Caco-2 (cell line): Measurements from ENCODE around the gene HSPB6. TPM values are rescaled to one million over a fixed set of nuclear protein-coding genes. Genes with fewer than 3 reads are reported as not detected.
A peak's percentile ranks its signal among the peaks of the same experiment; 100 is the strongest.

Source experiments
- Bru-seq: library from RNA; stranded (reverse); fragments of 400-500 nt; gene quantifications from one replicate; lab custom pipeline; 2021; lab: Mats Ljungman, UMichigan
- BruChase-seq, 2 experiments: library from RNA; stranded (reverse); fragments of 400-500 nt; gene quantifications; one replicate each; lab custom pipeline; 2021; lab: Mats Ljungman, UMichigan
- BruUV-seq: library from RNA; stranded (reverse); fragments of 400-500 nt; replicated peaks from 2 replicates; lab custom pipeline; 2021; lab: Mats Ljungman, UMichigan
- CTCF ChIA-PET: fragments of 300-600 bp; sonication (Branson Sonifier 250); formaldehyde crosslinking; loops from one replicate; lab custom pipeline; 2022; ENCODE audit warnings: antibody characterized with exemption; lab: Charles Lee
- POLR2A ChIA-PET: fragments of 300-600 bp; sonication (Branson Sonifier 250); formaldehyde crosslinking; loops from one replicate; lab custom pipeline; 2022; ENCODE audit warnings: antibody characterized with exemption; lab: Charles Lee
- DNase-seq, 2 experiments: peaks; one replicate each; pipeline versions ENCODE4 v3.0.0 to v3.0.0-alpha.2; 2020 to 2022
- H3K27me3 ChIP-seq: replicated peaks from 2 replicates; pipeline ENCODE4 v1.6.0; 2011; ENCODE audit warnings: low read length; ENCODE audit not compliant: control insufficient read depth, insufficient read depth
- H3K36me3 ChIP-seq: 2 replicates; pipeline ENCODE4 v1.5.1; 2011; ENCODE audit warnings: low read length; ENCODE audit not compliant: control insufficient read depth, insufficient read depth
- H3K4me1 ChIP-seq: fragments of 250-450 bp; sonication (Bioruptor Pico); 2 replicates; pipeline ENCODE4 v1.5.1; 2020; ENCODE audit warnings: mild to moderate bottlenecking
- H3K4me3 ChIP-seq: 2 replicates; pipeline ENCODE4 v1.5.1; 2011; ENCODE audit warnings: low read depth, mild to moderate bottlenecking, control low read depth, low read length
- H3K9me3 ChIP-seq: fragments of 250-450 bp; sonication (Bioruptor Pico); 2 replicates; pipeline ENCODE4 v1.5.1; 2020; ENCODE audit warnings: mild to moderate bottlenecking, moderate library complexity
- H3K27ac Mint-ChIP-seq: one replicate; pipeline ENCODE4 v1.8.0; 2022; ENCODE audit warnings: mixed read lengths; ENCODE audit not compliant: unreplicated experiment
- H3K27me3 Mint-ChIP-seq: one replicate; pipeline ENCODE4 v1.8.0; 2022; ENCODE audit warnings: mixed read lengths; ENCODE audit not compliant: insufficient read depth, unreplicated experiment
- H3K36me3 Mint-ChIP-seq: one replicate; pipeline ENCODE4 v1.8.0; 2022; ENCODE audit warnings: mild to moderate bottlenecking, mixed read lengths; ENCODE audit not compliant: insufficient read depth, unreplicated experiment
- H3K4me1 Mint-ChIP-seq: one replicate; pipeline ENCODE4 v1.8.0; 2022; ENCODE audit warnings: low read depth, mixed read lengths; ENCODE audit not compliant: unreplicated experiment
- H3K4me3 Mint-ChIP-seq: one replicate; pipeline ENCODE4 v1.8.0; 2022; ENCODE audit warnings: mild to moderate bottlenecking, moderate library complexity, mixed read lengths; ENCODE audit not compliant: unreplicated experiment
- H3K9me3 Mint-ChIP-seq: one replicate; pipeline ENCODE4 v1.8.0; 2022; ENCODE audit warnings: mixed read lengths; ENCODE audit not compliant: unreplicated experiment
- intact Hi-C: fragments of 100-400 bp; cut with micrococcal nuclease; formaldehyde crosslinking; loops from one replicate; pipeline ENCODE4 v1.10.0; 2022; ENCODE audit not compliant: unreplicated experiment
- long read RNA-seq: library from polyadenylated mRNA; stranded (forward); transcript quantifications from one replicate; pipeline ENCODE4 v2.0.0, GENCODE V29; 2022
- total RNA-seq: library from RNA; stranded (reverse); gene quantifications from 2 replicates; pipeline ENCODE4 v1.2.3, GENCODE V29; 2022
- TF ChIP-seq, protein P1 (sequence below), 2 experiments: fragments of 200-600 bp in 1 of 2; IDR thresholded peaks; 1 replicate in 1 of 2; 2 replicates in 1 of 2; pipeline versions ENCODE4 v1.5.1 to v1.8.0; 2011 to 2022; ENCODE audit warnings: antibody characterized with exemption in 1 of 2, control low read depth in 1 of 2, inconsistent platforms in 1 of 2, low read depth in 1 of 2, low read length in 1 of 2, mild to moderate bottlenecking in 1 of 2, moderate library complexity in 1 of 2; ENCODE audit not compliant: insufficient read depth in 1 of 2, severe bottlenecking in 1 of 2, unreplicated experiment in 1 of 2

Gene HSPB6, protein sequence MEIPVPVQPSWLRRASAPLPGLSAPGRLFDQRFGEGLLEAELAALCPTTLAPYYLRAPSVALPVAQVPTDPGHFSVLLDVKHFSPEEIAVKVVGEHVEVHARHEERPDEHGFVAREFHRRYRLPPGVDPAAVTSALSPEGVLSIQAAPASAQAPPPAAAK
- total RNA-seq (0.48 and 0.81 TPM in 2 replicates), Bru-seq, nascent RNA (percentile 27 among the genes with signal in this experiment), BruChase-seq, experiment 1, labeled RNA remaining after a 2-hour chase (percentile 17 among the genes with signal in this experiment), BruChase-seq, experiment 2, labeled RNA remaining after a 6-hour chase (percentile 18 among the genes with signal in this experiment)
- long read RNA-seq = 0 reads

DNA sequence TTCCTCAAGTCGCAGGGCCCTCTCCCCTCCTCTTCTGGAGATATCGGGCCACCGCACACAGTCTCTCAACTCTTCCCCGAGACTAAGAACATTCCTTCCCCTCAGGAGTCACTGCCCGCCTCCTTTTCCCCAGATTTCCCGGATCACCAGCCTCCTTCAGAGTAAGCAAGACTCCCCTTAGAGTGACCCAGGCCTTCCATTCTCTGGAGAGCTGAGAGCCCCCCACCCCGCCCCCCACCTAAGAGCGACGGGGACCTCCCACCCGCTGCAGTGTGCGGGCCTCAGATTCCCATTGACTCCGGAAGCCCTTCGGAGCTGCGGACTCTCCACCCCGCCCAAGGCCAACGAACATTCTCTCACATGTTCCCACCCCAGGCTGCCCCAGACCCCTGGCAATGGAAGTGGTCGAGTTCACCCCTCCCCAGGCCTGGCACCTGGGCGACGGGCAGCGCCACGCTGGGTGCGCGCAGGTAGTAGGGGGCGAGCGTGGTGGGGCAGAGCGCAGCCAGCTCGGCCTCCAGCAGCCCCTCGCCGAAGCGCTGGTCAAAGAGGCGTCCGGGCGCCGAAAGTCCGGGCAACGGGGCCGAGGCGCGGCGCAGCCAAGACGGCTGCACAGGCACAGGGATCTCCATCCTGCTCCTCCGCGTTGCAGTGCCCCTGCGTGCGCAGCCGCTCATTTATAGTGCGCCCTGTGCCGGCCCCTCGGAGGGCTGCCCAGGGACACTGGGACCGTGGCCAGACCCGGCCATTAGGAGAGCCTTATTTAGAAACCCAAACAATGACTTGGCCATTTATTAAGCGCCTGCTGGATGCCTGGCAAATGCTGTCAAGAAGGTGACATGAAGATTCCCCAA is at the start of gene HSPB6:
HSPB6 (minus strand) TSS at position 653 of the 854 bp plus-strand sequence; CDS start at position 632, 21 bp downstream.
- H3K36me3 Mint-ChIP-seq = peaks cover 28% of the 10 kb centered on the region
- BruUV-seq = no TSS peak
- Histone ChIP-seq H3K4me3 (peak within 1 kb of the TSS; percentile 68), H3K36me3 (no peaks in the 10 kb centered on the region), H3K4me1 (peaks cover 6% of the 10 kb centered on the region), H3K9me3 (no peaks in the 10 kb centered on the region), H3K27me3 (no peaks in the 10 kb centered on the region)
- H3K4me3 Mint-ChIP-seq = peak within 1 kb of the TSS; percentile 88
- H3K27ac Mint-ChIP-seq = peak within 1 kb of the TSS; percentile 92
- no peak for DNase-seq
- intact Hi-C loops = loop anchor here (2.0 to 5.0 kb wide), 2 partner anchors 109 to 298 kb away; partner anchors contain the start of genes COX6B1, THAP8 and WDR62
- TF ChIP-seq, protein P1, sequence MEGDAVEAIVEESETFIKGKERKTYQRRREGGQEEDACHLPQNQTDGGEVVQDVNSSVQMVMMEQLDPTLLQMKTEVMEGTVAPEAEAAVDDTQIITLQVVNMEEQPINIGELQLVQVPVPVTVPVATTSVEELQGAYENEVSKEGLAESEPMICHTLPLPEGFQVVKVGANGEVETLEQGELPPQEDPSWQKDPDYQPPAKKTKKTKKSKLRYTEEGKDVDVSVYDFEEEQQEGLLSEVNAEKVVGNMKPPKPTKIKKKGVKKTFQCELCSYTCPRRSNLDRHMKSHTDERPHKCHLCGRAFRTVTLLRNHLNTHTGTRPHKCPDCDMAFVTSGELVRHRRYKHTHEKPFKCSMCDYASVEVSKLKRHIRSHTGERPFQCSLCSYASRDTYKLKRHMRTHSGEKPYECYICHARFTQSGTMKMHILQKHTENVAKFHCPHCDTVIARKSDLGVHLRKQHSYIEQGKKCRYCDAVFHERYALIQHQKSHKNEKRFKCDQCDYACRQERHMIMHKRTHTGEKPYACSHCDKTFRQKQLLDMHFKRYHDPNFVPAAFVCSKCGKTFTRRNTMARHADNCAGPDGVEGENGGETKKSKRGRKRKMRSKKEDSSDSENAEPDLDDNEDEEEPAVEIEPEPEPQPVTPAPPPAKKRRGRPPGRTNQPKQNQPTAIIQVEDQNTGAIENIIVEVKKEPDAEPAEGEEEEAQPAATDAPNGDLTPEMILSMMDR (IDR thresholded peaks at IDR 0.05; ENCODE audit: insufficient read depth in 1 of 2, low read depth in 1 of 2, low read length in 1 of 2, severe bottlenecking in 1 of 2, unreplicated experiment in 1 of 2) = no peak
- H3K4me1 Mint-ChIP-seq = peaks cover 6% of the 10 kb centered on the region
- ChIA-PET CTCF (no interaction called here), POLR2A (interaction anchor here (0.7 to 1.0 kb wide), 3 partner anchors 8 to 48 kb away, joined by 3 to 14 read pairs (median 12); partner anchors contain the start of genes LIN37, PSENEN and U2AF1L4)
- no peaks in the 10 kb centered on the region for H3K9me3 Mint-ChIP-seq
- H3K27me3 Mint-ChIP-seq = no peaks in the 10 kb centered on the region

DNA sequence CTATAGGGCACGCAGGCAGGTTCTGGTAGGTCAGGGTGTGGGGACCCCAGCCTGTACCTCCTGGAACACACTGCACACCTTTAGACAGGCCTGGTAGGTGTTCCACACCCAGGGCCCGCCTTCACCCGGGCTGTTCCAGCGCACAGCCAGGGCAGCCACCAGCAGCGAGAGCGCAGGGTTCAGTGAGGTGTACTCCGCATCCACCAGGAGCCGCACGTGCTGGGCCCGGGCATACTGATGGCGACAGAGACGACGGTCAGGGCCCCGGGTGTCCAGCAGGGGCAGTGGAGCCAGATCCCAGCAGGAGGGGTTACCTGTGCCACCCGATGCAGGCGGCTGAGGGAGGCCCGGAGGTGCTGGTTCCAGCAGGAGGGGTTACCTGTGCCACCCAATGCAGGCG is 49.8 kb upstream of the HSPB6 start:
- Mint-ChIP-seq H3K4me3 (no peak overlapping the region), H3K9me3 (no peaks in the 10 kb centered on the region), H3K4me1 (no peaks in the 10 kb centered on the region), H3K27me3 (peaks cover 7% of the 10 kb centered on the region), H3K27ac (no peak overlapping the region), H3K36me3 (no peaks in the 10 kb centered on the region)
- intact Hi-C loops = no loop called here
- no peaks in the 10 kb centered on the region for H3K36me3 ChIP-seq
- ChIA-PET CTCF (no interaction called here), POLR2A (no interaction called here)
- TF ChIP-seq, protein P1 (IDR thresholded peaks at IDR 0.05; ENCODE audit: insufficient read depth in 1 of 2, low read depth in 1 of 2, low read length in 1 of 2, severe bottlenecking in 1 of 2, unreplicated experiment in 1 of 2) = no peak
- no peak for DNase-seq
- H3K4me1 ChIP-seq = no peaks in the 10 kb centered on the region
- no peaks in the 10 kb centered on the region for H3K27me3 ChIP-seq
- H3K9me3 ChIP-seq = no peaks in the 10 kb centered on the region
- BruUV-seq = no TSS peak
- H3K4me3 ChIP-seq = no peak overlapping the region

- no peaks in the 10 kb centered on the region for H3K9me3 ChIP-seq
- CTCF ChIA-PET = no interaction called here
Observed at GRCh38 chr19:35805526-35806102, 48.8 kb upstream of the HSPB6 start.

More at GRCh38 chr19:35805526-35806102, 48.8 kb upstream of the HSPB6 start:
- no peaks in the 10 kb centered on the region for H3K4me1 ChIP-seq
- no TSS peak for BruUV-seq
- no peak for DNase-seq
- H3K27me3 ChIP-seq = no peaks in the 10 kb centered on the region
- no peaks in the 10 kb centered on the region for H3K4me1 Mint-ChIP-seq
- H3K27ac Mint-ChIP-seq = no peak overlapping the region
- H3K27me3 Mint-ChIP-seq = peaks cover 7% of the 10 kb centered on the region
- no peaks in the 10 kb centered on the region for H3K36me3 Mint-ChIP-seq
- H3K36me3 ChIP-seq = no peaks in the 10 kb centered on the region
- intact Hi-C loops = no loop called here
- H3K9me3 Mint-ChIP-seq = no peaks in the 10 kb centered on the region
- TF ChIP-seq, protein P1 (IDR thresholded peaks at IDR 0.05; ENCODE audit: insufficient read depth in 1 of 2, low read depth in 1 of 2, low read length in 1 of 2, severe bottlenecking in 1 of 2, unreplicated experiment in 1 of 2) = no peak
- POLR2A ChIA-PET = no interaction called here
- H3K4me3 ChIP-seq = no peak overlapping the region
- no peak overlapping the region for H3K4me3 Mint-ChIP-seq
